Spleen (tissue), 11 donors: ENCODE results near the gene CCDC137. TPM values are rescaled to one million over a fixed set of nuclear protein-coding genes. Genes with fewer than 3 reads are reported as not detected.
"Not testable (repeated sequence)": the region's sequence is repeated elsewhere in the genome, so short reads cannot be mapped to it uniquely, and the experiment has no call there.

Experiments
- DNase-seq: peaks from one replicate; pipeline ENCODE4 v3.0.0-alpha.2; 2020
- H3K27ac ChIP-seq, 8 donors: fragments of 200-600 bp; sonication (generic) in 7 of 8; 1 replicate in 4 of 8; 2 replicates in 4 of 8; pipeline versions ENCODE4 v1.5.0 to v1.8.0; 2016 to 2021; ENCODE audit warnings: inconsistent platforms in 4 of 8, mild to moderate bottlenecking in 4 of 8, moderate library complexity in 1 of 8
- H3K27me3 ChIP-seq, 7 donors: fragments of 200-600 bp; sonication (generic) in 6 of 7; replicated peaks in 1 of 7; 1 replicate in 4 of 7; 2 replicates in 3 of 7; pipeline versions ENCODE4 v1.5.0 to v1.8.0; 2016 to 2021; ENCODE audit warnings: inconsistent platforms in 3 of 7, mild to moderate bottlenecking in 1 of 7
- H3K36me3 ChIP-seq, 6 donors: fragments of 200-600 bp; sonication (generic) in 5 of 6; 1 replicate in 4 of 6; 2 replicates in 2 of 6; pipeline versions ENCODE4 v1.5.0 to v1.8.0; 2016 to 2021; ENCODE audit warnings: inconsistent platforms in 2 of 6
- H3K4me1 ChIP-seq, 6 donors: fragments of 200-600 bp; sonication (generic) in 5 of 6; 1 replicate in 3 of 6; 2 replicates in 3 of 6; pipeline versions ENCODE4 v1.5.0 to v1.8.0; 2016 to 2021; ENCODE audit warnings: inconsistent platforms in 3 of 6
- H3K4me3 ChIP-seq, 8 donors: fragments of 200-600 bp; sonication (generic) in 7 of 8; 1 replicate in 4 of 8; 2 replicates in 4 of 8; pipeline versions ENCODE4 v1.5.0 to v1.8.0; 2016 to 2021; ENCODE audit warnings: inconsistent platforms in 4 of 8, mild to moderate bottlenecking in 4 of 8, moderate library complexity in 2 of 8
- H3K9me3 ChIP-seq, 8 donors: fragments of 200-600 bp; sonication (generic) in 7 of 8; 1 replicate in 4 of 8; 2 replicates in 4 of 8; pipeline versions ENCODE4 v1.5.0 to v1.8.0; 2016 to 2021; ENCODE audit warnings: inconsistent platforms in 4 of 8
- CTCF ChIP-seq, 11 experiments: fragments of 200-600 bp in 7 of 11; fragments of 450-650 bp in 4 of 11; sonication (generic) in 4 of 11; IDR thresholded peaks in 8 of 11; conservative IDR thresholded peaks in 3 of 11; 1 replicate in 7 of 11; 2 replicates in 4 of 11; pipeline versions ENCODE4 v1.4.0 to v1.8.0; 2016 to 2021; ENCODE audit warnings: antibody characterized with exemption in 11 of 11, inconsistent platforms in 4 of 11, mild to moderate bottlenecking in 1 of 11
- POLR2A ChIP-seq, 3 donors: fragments of 450-650 bp; IDR thresholded peaks; one replicate each; pipeline ENCODE4 v1.5.1; 2017; ENCODE audit warnings: antibody characterized with exemption in 3 of 3, mild to moderate bottlenecking in 1 of 3
- POLR2AphosphoS5 ChIP-seq, 3 donors: sonication (generic); formaldehyde crosslinking; IDR thresholded peaks; one replicate each; pipeline ENCODE4 v1.5.1; 2017; ENCODE audit warnings: antibody characterized with exemption in 3 of 3
- WGBS, 5 donors: extraction: QIAGEN DNeasy Blood & Tissue Kit in 3 of 5; methylation state at CpG; one replicate each; pipeline versions ENCODE4 v1.1.5 to v1.1.7; 2013 to 2018; 5-methylcytosine and 5-hydroxymethylcytosine counted together
- intact Hi-C: fragments of 100-400 bp; cut with DNase I; formaldehyde crosslinking; loops from one replicate; pipeline ENCODE4 v1.15.0; 2023; ENCODE audit warnings: low total_unique reads
- polyA plus RNA-seq, 3 donors: library from polyadenylated mRNA; stranded (reverse); fragments of 200-250 nt; gene quantifications; one replicate each; pipeline ENCODE4 v1.2.1, GENCODE V29; 2013
- total RNA-seq, 7 donors: library from RNA; depleted of rRNA in 3 of 7; stranded (reverse); fragments of >200 nt in 3 of 7; fragmentation: NEBNext Ultra II Directional in 4 of 7; extraction: Animal tissue kit (Norgen Biotek cat#: 25700) in 4 of 7; gene quantifications; one replicate each; pipeline versions ENCODE4 v1.1.0 to v1.2.1, GENCODE V29; 2016 to 2021
- donor health status: healthy with polysubstance abuse.
- donor health status: DM: no; HTN: no; CAD: no; lungs with moderate emphysema.
- donor health status: DM: no; HTN: no; CAD: no.
- donor health status: Bipolar disorder and iron deficiency.
- donor health status: healthy.
- donor health status: DM: no; HTN: no; CAD: no.
- donor health status: DM: yes; HTN: yes; CAD: no.

CCDC137 gene
- total and polyA plus RNA-seq, 10 donors: 10.7 to 40.1 (median 19.9) TPM

- no peaks in the 10 kb centered on the region for H3K27me3 ChIP-seq
- peaks cover 0 to 35% (median 9%) of the 10 kb centered on the region in 6 donors for H3K4me1 ChIP-seq
- DNase-seq: no peak
- 85 to 93% (median 89%) methylated on average over 17 to 18 of the region's 18 CpGs for WGBS, 5 donors
- no peaks in the 10 kb centered on the region for H3K9me3 ChIP-seq
- H3K27ac ChIP-seq: no peak overlapping the region
- peaks cover 0 to 69% (median 55%) of the 10 kb centered on the region in 6 donors for H3K36me3 ChIP-seq
- intact Hi-C loops: no loop called here
- TF ChIP-seq POLR2A (IDR thresholded peaks at IDR 0.05): no peak
- no peak for TF ChIP-seq CTCF (IDR thresholded peaks at IDR 0.05 in 8 of 11, conservative IDR thresholded peaks at IDR 0.05 in 3 of 11)
- TF ChIP-seq POLR2AphosphoS5 (IDR thresholded peaks at IDR 0.05): peak in 1 of 3 donors; percentile 41
- H3K4me3 ChIP-seq: no peak overlapping the region
These were observed 7.2 kb downstream of the CCDC137 start for GRCh38 chr17:81673561-81674258.

GRCh38 chr17:81675515-81676221 lies 9.1 kb downstream of the CCDC137 start:
- peaks cover 0 to 67% (median 44%) of the 10 kb centered on the region in 6 donors for H3K36me3 ChIP-seq
- H3K9me3 ChIP-seq, H3K27me3 ChIP-seq, H3K4me3 ChIP-seq, DNase-seq, intact Hi-C loops, H3K27ac ChIP-seq: not testable (repeated sequence)
- TF ChIP-seq CTCF (IDR thresholded peaks at IDR 0.05 in 8 of 11, conservative IDR thresholded peaks at IDR 0.05 in 3 of 11) (peak; percentile 44 to 79 (median 67)), POLR2AphosphoS5 (IDR thresholded peaks at IDR 0.05) (peak; percentile 11 to 35 (median 34))
- 38 to 49% (median 45%) methylated on average over 18 of the region's 18 CpGs for WGBS, 5 donors
- H3K4me1 ChIP-seq: peaks cover 0 to 18% (median 5%) of the 10 kb centered on the region in 6 donors

DNA sequence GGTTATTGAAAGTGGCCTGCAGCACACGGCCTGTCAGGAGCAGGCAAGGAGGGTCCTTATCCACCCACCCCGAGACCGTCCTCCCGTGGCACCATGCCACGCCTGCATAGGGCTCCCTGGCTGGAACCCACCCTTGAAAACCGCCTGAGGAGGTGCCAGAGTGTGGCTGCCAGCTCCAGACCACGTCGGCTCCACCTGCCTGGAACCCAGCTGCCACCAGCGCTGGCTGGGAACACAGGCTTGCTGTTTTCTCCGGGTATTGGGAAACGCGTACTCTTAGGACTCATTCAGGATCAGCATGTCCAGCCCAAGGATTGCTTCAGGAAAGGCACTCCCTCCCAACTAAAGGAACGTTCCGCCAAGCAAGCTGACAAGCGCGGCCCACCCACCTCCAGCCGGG lies 10.4 kb downstream of the CCDC137 start:
- intact Hi-C loops: no loop called here
- no peak overlapping the region for H3K4me3 ChIP-seq
- peaks cover 0 to 67% (median 41%) of the 10 kb centered on the region in 6 donors for H3K36me3 ChIP-seq
- DNase-seq: no peak
- WGBS, 5 donors: 88 to 97% (median 93%) methylated on average over 12 to 17 of the region's 17 CpGs
- no peaks in the 10 kb centered on the region for H3K9me3 ChIP-seq
- H3K27ac ChIP-seq: no peak overlapping the region
- no peaks in the 10 kb centered on the region for H3K27me3 ChIP-seq
- peaks cover 0 to 25% (median 8%) of the 10 kb centered on the region in 6 donors for H3K4me1 ChIP-seq
- TF ChIP-seq POLR2AphosphoS5 (IDR thresholded peaks at IDR 0.05): peak in 1 of 3 donors; percentile 52
- no peak for TF ChIP-seq POLR2A (IDR thresholded peaks at IDR 0.05)

GRCh38 chr17:81680150-81680549 lies 13.6 kb downstream of the CCDC137 start:
- Histone ChIP-seq H3K4me1 (peaks cover 14 to 50% (median 29%) of the 10 kb centered on the region in 6 donors), H3K4me3 (no peak overlapping the region), H3K36me3 (peaks cover 0 to 39% (median 13%) of the 10 kb centered on the region in 6 donors), H3K9me3 (no peaks in the 10 kb centered on the region), H3K27ac (no peak overlapping the region), H3K27me3 (no peaks in the 10 kb centered on the region)
- intact Hi-C loops: no loop called here
- no peak for DNase-seq
- TF ChIP-seq CTCF (IDR thresholded peaks at IDR 0.05 in 8 of 11, conservative IDR thresholded peaks at IDR 0.05 in 3 of 11) (no peak), POLR2A (IDR thresholded peaks at IDR 0.05) (no peak), POLR2AphosphoS5 (IDR thresholded peaks at IDR 0.05) (no peak)
- 87 to 96% (median 91%) methylated on average over 11 of the region's 11 CpGs for WGBS, 5 donors
